HG02610 (cell line): Measurements from ENCODE around the gene VPS18.
A peak's percentile ranks its signal among the peaks of the same experiment; 100 is the strongest.

ENCODE experiments used
- ATAC-seq: cut with Tn5 transposase; IDR thresholded peaks from one replicate; pipeline ENCODE4 v1.9.1; 2021; ENCODE audit warnings: mild to moderate bottlenecking, moderate library complexity; ENCODE audit not compliant: unreplicated experiment

The VPS18 gene

GRCh38 chr15:40899536-40900207 is 5.4 kb downstream of the VPS18 start:
- ATAC-seq: no peak

DNA sequence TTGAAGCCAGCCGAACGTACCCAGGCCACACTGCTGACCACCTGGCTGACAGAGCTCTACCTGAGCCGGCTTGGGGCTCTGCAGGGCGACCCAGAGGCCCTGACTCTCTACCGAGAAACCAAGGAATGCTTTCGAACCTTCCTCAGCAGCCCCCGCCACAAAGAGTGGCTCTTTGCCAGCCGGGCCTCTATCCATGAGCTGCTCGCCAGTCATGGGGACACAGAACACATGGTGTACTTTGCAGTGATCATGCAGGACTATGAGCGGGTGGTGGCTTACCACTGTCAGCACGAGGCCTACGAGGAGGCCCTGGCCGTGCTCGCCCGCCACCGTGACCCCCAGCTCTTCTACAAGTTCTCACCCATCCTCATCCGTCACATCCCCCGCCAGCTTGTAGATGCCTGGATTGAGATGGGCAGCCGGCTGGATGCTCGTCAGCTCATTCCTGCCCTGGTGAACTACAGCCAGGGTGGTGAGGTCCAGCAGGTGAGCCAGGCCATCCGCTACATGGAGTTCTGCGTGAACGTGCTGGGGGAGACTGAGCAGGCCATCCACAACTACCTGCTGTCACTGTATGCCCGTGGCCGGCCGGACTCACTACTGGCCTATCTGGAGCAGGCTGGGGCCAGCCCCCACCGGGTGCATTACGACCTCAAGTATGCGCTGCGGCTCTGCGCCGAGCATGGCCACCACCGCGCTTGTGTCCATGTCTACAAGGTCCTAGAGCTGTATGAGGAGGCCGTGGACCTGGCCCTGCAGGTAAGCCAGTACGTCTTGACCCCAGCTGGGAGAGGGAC is 6.2 kb downstream of the VPS18 start:
- no peak for ATAC-seq

DNA sequence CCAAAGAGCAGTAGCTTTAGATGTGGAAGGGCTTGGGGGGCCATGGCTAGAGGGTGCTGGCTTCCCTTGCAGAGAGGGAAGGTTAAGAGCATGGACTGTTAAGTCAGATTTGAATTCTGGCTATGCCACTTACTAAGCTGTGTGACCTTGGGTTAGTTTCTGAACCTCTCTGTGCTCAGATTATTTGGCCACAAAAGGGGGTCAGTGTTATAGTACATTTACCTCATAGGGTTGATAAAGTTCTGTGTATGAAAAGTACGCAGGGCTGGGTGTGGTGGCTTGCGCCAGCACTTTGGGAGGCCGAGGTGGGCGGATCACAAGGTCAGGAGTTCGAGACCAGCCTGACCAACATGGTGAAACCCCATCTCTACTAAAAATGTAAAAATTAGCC is 6.8 kb downstream of the VPS18 start:
- no peak for ATAC-seq

- no peak for ATAC-seq
Observed at GRCh38 chr15:40902605-40903561, 8.6 kb downstream of the VPS18 start.

GRCh38 chr15:40904552-40905201 is 10.4 kb downstream of the VPS18 start:
- ATAC-seq: no peak

DNA sequence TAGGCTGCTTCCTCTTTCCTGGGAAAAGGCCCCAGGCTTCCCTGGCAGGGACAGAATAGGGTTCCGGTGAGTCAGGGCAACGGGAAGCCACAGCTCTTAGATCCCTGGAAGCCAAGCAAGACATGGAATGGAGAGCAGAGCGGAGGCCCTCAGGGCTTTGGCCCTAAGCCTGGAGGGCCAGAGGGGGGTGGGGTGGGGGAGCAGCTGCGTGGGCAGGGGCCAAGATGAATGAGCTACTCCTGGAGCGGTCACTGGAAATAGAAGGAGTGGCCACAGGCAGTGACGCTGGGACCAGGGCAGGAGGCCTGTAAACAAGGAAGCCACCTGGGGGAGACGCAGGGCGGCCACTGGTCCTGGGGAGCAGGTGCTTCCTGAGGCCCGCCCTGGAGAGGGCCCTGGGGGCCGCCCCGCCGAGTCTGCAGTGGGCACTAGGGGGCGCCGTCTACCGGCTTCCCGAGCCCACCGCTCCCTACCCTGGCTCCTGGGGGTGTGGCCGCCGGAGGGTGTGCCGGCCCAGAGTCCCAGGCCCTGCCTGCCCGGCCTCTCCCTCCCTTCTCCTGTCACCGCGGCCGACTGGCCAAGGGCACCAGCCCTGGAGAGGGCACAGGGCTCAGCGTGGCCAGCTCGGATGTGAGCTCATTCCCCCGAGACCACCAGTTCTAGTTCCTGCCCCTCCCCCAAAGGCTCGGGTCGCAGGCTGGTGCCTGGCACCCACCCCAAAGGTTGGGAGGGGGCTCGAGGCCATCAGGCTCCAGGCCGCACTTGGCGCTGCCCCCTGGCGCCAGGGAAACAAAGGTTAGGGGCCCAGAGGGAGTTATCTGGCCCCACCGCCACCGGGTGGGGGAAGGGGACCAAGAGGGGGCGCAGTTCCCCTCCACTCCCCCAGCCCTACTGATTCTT is 12.1 kb downstream of the VPS18 start:
- ATAC-seq: peak; percentile 65

DNA sequence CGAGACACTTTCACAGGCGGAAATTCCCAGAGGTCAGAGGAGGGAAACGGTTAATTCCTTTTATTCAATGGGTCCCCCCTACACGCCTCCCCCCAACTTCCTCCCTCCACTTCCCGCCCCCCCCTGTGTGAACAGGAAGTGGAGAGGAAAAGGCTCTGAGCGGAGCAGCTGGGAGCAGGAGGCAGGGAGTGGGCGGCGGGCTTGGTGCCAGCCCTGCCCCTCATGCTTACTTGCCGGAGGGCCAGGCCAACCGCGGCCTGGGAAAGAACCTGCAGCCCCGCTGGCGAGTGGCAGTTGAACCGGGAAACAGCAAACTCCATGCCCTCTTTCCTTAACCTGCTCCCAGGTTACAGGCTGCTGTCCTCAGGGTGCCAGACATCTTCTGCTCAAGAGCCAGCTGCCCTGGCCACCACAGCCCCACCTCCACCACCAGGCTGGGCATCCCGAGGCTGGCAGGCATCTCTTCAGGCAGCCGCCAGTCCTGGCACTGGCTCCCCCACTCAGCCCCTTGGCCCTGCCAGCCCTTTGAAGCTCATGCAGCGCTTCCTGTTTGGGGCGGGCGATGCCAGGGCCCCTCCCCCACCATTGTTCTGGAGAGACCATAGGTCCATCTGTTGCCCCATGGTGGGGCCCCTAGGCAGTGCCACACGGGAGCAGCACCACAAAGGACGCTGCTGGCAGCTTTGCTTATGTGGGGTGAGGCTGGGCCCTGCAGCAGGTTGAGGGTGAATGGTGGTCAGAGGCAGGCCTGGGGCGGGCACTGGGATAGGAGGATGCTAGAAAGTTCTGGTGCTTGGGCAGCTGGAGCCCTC is 12.9 kb downstream of the VPS18 start:
- ATAC-seq: no peak

DNA sequence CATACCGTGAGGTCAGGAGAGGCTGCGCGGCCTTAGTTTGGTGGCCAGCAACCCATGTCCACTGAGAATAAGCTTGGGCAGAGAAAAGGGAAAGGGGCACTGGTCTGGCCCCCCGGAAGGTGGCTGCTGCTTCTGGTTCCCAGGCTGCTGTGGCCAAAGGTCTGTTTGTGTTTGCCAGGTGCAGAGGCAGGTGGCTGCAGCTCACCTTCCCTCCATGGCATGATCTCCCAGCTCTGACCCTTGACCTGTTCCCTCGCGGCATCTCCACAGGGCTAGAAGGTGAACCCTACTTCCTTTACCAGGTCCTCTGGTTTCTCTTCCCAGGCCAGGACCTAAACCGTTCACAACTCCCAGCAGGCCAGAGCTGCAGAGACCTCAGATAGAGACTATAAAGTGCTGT is 13.8 kb downstream of the VPS18 start:
- ATAC-seq: no peak

GRCh38 chr15:40909662-40910630 is 15.7 kb downstream of the VPS18 start:
- ATAC-seq: no peak

DNA sequence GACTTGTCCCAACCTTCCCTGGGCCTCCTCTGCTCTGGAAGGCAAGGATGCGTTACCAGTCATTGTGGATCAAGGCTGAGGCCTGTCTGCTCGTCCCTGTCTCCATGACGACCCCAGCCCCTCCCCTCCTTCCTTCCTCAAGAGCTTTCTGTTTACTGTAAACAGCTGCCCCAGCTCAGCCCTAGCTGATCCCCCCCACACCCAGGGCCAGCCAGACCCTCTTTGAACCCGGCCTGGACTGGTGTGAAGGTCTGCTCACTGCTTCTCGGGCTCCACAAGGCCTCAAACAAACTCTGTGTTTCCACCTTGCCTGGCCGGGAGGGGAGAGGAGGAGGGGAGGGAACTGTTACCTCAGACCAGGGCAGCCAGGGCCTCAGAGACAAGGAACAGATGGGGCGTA is 16.9 kb downstream of the VPS18 start:
- no peak for ATAC-seq

- no peak for ATAC-seq
Observed at GRCh38 chr15:40911693-40912092, 17.4 kb downstream of the VPS18 start.

GRCh38 chr15:40912478-40912877 is 18.2 kb downstream of the VPS18 start:
- no peak for ATAC-seq

DNA sequence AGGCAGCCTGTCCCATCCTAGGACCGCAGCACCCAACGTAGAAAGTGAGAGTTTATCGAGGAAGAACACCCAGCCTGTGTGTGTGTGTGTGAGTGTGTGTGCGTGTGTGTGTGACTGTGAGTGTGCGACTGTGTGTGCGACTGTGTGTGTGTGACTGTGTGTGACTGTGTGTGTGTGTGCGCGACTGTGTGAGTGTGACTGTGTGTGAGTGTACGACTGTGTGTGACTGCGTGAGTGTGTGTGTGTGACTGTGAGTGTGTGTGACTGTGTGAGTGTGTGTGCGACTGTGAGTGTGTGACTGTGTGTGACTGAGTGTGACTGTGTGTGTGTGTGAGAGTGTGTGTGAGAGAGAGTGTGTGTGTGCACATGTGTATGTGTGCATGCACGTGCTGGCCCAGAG is 19.8 kb downstream of the VPS18 start:
- ATAC-seq: no peak

GRCh38 chr15:40914486-40914885 is 20.2 kb downstream of the VPS18 start:
- no peak for ATAC-seq

- ATAC-seq: no peak
Observed at GRCh38 chr15:40915116-40915661, 20.9 kb downstream of the VPS18 start.

GRCh38 chr15:40915679-40916078 is 21.4 kb downstream of the VPS18 start:
- no peak for ATAC-seq

DNA sequence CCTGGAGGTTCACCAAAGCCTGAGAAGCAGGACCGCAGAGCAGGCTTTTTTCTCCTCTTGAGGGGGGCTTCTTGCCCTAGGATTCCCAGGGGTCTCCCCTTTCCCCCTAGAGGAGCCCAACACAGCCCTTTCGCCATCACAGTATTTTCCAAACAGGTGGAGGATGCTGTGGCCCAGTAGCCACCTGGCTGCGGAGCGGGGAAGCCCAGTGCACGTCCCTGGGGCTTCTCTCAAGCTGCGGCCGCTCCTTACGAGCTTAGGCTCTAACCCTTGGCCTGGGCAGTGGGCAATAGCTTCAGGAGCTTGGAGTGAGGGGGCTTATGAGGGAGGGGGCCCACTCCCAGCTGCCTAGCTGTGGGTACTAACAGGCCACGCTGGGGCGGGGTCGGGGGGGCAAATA is 23.3 kb downstream of the VPS18 start:
- no peak for ATAC-seq
